Measurements from ENCODE around the gene OSGEP.
"Not testable (repeated sequence)": the region's sequence is repeated elsewhere in the genome, so short reads cannot be mapped to it uniquely, and the experiment has no call there.

OSGEP gene

DNA sequence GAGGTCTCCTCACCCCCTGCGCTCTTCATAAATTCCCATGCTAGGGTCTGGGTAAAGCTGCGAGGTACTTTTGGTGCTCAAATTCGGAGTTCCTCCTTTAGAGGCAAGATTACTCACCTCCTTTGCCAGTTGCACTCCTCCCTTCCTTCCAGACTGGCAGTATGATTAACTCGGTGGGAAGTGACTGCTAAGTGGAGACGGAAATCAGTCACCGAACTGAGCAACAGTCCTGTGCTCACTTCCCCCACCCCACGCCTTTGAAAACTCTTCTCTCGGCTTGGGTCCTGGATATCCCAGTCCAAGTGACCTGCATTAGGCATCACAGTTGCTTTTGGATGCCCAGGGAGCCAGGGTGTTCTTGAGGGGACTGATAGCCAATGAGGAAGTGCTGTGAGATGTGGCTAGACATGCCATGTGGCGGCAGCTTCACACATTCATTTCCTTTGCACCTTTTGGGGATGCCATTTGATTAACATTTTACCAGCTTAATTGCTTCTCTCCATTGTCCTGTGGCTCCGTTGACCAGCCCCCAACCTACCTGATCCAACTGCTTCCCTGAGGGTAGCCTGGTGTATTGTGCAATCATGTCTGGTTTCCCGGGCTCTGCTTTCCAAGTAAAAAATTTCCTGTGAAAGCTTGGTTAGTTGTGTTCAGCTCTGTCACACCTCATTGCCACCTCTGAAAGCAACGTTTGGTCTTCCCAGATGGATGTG lies 15.4 kb upstream of the OSGEP start:
- no peak for DNase-seq (ENCODE audit: insufficient read length)
- peak; percentile 50 for FAIRE-seq
- TF ChIP-seq TAF1 (IDR thresholded peaks at IDR 0.05; ENCODE audit: borderline replicate concordance, low read depth, low read length): no peak
- no peak for TF ChIP-seq POLR2AphosphoS5 (IDR thresholded peaks at IDR 0.05; ENCODE audit: low read depth, low read length)
- TF ChIP-seq POLR2A (IDR thresholded peaks at IDR 0.05; ENCODE audit: low read depth, low read length): no peak

DNA sequence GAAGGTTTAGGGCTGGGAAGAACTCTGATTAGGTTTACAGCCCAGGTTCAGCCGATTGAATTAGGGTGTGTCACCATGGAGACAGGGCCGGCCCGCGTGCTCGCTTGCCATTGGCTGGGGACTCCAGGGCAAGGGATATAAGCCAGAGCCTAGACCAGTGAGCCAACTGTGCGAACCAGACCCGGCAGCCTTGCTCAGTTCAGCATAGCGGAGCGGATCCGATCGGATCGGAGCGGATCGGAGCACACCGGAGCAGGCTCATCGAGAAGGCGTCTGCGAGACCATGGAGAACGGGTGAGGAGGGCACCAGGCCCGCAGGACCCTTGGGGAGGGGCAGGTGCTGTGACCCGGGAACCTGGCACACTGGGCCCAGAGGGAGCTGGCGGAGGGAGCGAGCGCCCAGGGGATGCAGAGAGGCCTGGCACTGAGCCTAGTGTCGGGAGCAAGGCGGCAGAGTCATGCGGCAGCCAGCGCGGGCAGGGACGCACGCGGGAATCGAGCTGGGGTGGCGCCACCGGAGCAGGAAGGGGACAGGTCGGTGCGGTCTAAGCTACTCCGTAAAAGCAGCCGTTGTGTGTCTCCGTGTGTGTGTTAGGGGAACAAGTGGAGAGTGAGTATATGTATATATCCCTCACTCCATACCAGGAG lies 14.8 kb upstream of the OSGEP start, which contains the start of gene PNP:
Gene PNP, plus strand, starts transcription at position 165 of the 648 bp plus-strand sequence. Its CDS starts 119 bp downstream, at position 284.
- DNase-seq (ENCODE audit: insufficient read length) (peak; percentile 95), FAIRE-seq (peak; percentile 91)
- peak; percentile 89 for TF ChIP-seq TAF1 (IDR thresholded peaks at IDR 0.05; ENCODE audit: borderline replicate concordance, low read depth, low read length)
- peak; percentile 100 for TF ChIP-seq POLR2A (IDR thresholded peaks at IDR 0.05; ENCODE audit: low read depth, low read length)
- TF ChIP-seq POLR2AphosphoS5 (IDR thresholded peaks at IDR 0.05; ENCODE audit: low read depth, low read length): peak; percentile 100

DNA sequence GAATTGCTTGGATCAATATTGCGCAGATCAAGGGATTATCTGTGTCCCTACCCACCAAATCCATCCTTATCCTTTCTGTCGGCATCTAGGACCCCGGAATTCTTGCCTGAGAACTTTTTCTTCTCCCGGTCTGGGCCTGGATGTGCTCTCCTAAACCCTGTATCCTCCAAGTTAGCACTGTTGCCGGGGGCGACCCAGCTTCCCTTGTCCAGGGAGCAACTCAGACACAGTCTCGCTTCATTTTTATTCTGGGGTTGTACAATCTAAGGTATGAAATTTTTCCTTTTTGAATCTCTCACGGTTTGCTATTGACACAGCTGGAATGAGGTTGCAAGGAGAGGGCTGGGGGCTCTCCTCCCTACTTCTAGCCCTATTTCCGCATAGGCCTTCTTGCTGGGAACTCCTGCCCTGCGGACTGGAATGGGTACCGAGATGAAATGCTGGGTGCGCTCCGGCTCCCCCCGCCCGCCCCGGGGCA lies 14.2 kb upstream of the OSGEP start:
- no peak for DNase-seq (ENCODE audit: insufficient read length)
- TF ChIP-seq POLR2A (IDR thresholded peaks at IDR 0.05; ENCODE audit: low read depth, low read length): no peak
- no peak for TF ChIP-seq TAF1 (IDR thresholded peaks at IDR 0.05; ENCODE audit: borderline replicate concordance, low read depth, low read length)
- TF ChIP-seq POLR2AphosphoS5 (IDR thresholded peaks at IDR 0.05; ENCODE audit: low read depth, low read length): no peak
- FAIRE-seq: no peak

DNA sequence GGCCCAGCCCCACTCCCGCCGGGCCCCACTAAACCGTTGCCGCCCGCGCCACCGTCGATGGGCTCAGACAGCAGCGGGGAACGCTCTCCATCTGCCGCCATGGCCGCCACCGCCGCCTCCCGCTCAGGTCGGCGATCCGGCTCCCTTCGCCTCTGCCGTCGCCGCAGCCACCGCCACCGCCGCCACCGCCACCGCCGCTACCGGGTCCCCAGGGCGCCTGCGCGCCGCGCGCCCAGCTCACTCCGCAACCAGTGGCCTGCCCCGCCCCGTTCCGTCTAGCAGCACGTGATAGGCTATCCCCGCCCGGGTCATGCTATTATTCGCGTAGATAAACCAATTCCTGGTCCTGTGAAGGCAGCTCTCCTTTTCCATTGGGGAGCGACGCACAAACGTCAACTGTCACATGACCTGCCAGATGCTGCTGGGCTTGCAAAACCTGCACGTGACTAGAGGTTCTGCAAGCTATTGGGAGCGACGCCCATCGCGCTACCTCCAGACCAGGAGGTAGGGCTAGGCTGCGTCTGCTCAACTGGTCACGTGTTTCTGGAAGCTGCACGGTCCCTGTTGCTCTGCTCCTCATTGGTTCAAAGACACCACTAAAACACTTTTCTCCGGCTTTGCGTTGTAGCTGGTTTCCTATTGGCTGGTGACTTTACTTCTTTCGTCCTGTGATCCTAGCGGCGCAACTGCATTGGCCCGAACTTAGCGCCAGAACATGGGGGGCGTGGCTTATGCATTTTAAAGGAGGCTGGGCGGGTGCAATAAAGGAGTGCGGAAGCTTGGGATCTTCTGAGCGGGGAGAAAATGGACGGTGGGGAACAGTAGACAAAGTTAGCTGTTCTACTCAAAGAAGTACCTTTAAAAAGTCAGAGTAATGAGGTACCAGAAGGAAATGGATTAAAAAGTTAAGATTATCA lies 6.9 kb upstream of the OSGEP start, which contains the start of gene PIP4P1:
Gene PIP4P1, minus strand, starts transcription at position 210 of the 917 bp plus-strand sequence. Its CDS starts 109 bp downstream, at position 101.
- TF ChIP-seq POLR2AphosphoS5 (IDR thresholded peaks at IDR 0.05; ENCODE audit: low read depth, low read length) (peak; percentile 76), POLR2A (IDR thresholded peaks at IDR 0.05; ENCODE audit: low read depth, low read length) (peak; percentile 63), TAF1 (IDR thresholded peaks at IDR 0.05; ENCODE audit: borderline replicate concordance, low read depth, low read length) (no peak)
- peak; percentile 78 for DNase-seq (ENCODE audit: insufficient read length)
- FAIRE-seq: peak; percentile 99

DNA sequence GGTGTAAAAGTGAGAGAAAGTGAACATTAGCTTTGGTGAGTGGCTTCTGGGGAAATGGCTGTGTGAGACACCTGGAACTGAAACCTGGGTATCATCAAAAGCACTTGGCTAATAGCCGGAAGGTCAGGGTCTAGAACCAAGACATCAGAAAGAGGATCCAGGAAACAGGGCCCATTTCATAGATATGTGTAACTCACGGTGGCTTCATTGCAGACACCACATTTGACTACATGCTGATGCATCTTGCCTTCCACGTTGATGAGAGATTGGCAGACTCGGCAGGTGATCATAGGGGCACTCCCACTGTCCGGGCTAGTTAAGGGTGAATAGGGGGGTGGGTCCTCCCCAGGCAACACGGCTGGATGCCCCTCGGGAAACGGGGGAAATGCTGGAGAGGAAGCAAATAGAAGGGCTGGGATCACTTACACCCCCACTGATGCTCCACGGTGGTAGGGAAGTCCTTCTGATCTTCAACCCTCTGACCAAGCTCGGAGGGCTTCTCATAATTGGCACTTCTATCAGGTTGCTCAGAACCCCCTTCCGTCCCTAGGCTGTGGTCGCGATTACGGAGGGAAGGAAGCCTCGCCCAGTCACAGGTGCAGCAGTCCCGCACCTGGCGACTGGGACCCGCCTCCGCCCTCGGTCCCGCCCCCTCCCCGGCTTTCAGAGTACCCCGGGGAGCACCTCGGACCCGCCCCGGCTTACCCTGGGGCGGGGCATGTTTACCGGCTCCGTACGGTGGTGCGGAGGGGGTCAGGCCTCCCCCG lies 6.0 kb upstream of the OSGEP start:
- DNase-seq (ENCODE audit: insufficient read length) (no peak), FAIRE-seq (no peak)

DNA sequence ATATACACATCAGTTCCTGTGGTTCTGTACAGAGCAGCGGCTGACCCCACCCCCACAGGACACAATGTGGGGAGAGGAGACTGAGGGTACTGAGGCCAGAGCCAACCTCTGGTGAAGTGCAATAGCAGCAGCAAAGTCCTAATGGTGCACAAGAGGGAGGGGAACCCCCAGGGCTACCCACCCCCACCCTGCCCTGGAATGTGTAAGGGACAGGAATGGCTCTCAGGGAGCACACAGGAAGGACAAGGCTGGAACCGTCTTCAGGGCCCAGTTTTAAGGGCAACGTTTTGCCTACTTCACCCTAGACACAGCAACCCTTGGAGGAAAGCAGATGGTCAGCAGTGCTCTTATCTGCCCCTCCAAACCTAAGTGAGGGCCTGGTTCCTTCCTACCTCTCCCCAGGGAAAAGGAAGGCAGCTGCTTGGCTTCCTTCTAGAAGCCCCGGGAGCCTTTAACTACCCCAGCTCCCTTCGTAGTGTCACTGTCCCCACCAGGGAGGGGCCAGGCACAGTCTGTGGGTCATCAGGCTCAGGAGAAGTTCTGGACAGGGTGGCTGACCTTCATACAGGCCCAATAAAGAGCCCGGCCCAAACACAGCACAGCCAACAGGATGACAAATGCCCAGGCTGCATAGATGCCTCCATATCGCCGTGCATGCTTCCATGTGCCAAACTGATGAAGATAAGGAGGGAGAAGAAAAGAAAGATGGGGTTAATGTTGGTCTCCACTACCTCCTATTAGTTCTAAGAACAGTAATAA lies 3.6 kb upstream of the OSGEP start:
- TF ChIP-seq POLR2AphosphoS5 (IDR thresholded peaks at IDR 0.05; ENCODE audit: low read depth, low read length) (peak; percentile 65; the same call in 1 of the 2 replicates), TAF1 (IDR thresholded peaks at IDR 0.05; ENCODE audit: borderline replicate concordance, low read depth, low read length) (no peak), POLR2A (IDR thresholded peaks at IDR 0.05; ENCODE audit: low read depth, low read length) (peak; percentile 40; the same call in 1 of the 2 replicates)
- no peak for FAIRE-seq
- no peak for DNase-seq (ENCODE audit: insufficient read length)

More for the DNA sequence above, 6.0 kb upstream of the OSGEP start:
- TF ChIP-seq POLR2AphosphoS5 (IDR thresholded peaks at IDR 0.05; ENCODE audit: low read depth, low read length): no peak
- TF ChIP-seq POLR2A (IDR thresholded peaks at IDR 0.05; ENCODE audit: low read depth, low read length): no peak
- TF ChIP-seq TAF1 (IDR thresholded peaks at IDR 0.05; ENCODE audit: borderline replicate concordance, low read depth, low read length): no peak

DNA sequence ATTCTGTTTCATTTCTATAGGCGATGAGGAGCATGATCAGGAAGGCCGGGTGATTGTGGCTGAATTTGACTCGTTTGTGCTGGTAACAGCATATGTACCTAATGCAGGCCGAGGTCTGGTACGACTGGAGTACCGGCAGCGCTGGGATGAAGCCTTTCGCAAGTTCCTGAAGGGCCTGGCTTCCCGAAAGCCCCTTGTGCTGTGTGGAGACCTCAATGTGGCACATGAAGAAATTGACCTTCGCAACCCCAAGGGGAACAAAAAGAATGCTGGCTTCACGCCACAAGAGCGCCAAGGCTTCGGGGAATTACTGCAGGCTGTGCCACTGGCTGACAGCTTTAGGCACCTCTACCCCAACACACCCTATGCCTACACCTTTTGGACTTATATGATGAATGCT lies 2.4 kb upstream of the OSGEP start:
- FAIRE-seq: no peak
- DNase-seq (ENCODE audit: insufficient read length): no peak
- TF ChIP-seq TAF1 (IDR thresholded peaks at IDR 0.05; ENCODE audit: borderline replicate concordance, low read depth, low read length): no peak
- TF ChIP-seq POLR2AphosphoS5 (IDR thresholded peaks at IDR 0.05; ENCODE audit: low read depth, low read length): peak; percentile 37; the same call in 1 of the 2 replicates

DNA sequence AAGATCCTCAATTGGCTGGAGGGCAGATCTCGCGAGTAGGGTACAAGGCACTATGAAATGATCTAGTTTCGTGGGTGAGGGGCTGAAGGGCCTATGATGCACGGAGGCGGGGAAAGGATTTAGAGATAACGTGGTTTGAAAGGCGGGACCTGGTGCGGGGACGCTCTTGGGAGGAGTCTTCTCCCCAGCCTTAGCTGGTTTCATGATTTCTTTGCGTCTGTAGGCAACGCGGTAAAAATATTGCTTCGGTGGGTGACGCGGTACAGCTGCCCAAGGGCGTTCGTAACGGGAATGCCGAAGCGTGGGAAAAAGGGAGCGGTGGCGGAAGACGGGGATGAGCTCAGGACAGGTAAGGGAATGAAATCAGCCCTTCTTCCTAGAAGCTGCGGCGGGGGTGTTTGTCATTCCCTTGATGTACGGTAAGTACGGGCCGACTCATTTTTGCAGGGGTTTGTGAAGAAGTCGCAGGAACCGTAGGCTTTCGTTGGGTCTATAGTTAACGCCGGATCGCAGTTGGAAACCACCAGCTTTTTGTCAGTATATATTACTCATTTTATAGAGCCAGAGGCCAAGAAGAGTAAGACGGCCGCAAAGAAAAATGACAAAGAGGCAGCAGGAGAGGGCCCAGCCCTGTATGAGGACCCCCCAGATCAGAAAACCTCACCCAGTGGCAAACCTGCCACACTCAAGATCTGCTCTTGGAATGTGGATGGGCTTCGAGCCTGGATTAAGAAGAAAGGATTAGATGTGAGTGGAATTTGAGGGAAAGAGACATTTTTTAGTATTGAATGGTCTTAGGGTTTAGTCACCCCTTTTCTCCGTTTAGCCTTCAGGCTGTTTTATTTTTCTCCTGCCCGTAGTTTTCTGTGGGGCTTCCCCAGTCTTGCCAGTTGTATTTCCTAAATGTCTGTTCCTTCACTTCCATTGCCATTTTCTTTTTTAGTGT lies 1.0 kb upstream of the OSGEP start:
- TF ChIP-seq POLR2A (IDR thresholded peaks at IDR 0.05; ENCODE audit: low read depth, low read length): peak; percentile 36; the same call in 1 of the 2 replicates
- no peak for TF ChIP-seq TAF1 (IDR thresholded peaks at IDR 0.05; ENCODE audit: borderline replicate concordance, low read depth, low read length)
- DNase-seq (ENCODE audit: insufficient read length) (no peak), FAIRE-seq (no peak)

DNA sequence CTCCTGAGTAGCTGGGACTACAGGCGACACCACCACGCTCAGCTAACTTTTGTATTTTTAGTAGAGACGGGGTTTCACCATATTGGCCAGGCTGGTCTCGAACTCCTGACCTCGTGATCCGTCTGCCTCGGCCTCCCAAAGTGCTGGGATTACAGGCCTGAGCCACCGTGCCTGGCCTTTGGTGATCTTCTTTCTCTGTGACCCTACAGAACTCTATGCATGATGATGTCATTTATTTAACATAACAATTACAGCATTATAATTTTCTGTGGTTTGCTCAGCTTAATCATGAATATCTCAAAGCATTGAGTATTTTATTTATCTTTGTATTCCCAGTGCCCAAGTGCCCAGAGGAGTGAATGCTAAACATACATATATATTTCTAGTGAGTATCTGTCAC lies 1.8 kb downstream of the OSGEP start:
- FAIRE-seq; DNase-seq (ENCODE audit: insufficient read length): not testable (repeated sequence)

Measured in GM12892 (cell line).